Mesodermal cell (in vitro differentiated cells): Measurements from ENCODE around the gene AUH.

Experiments used
- H3K27ac ChIP-seq: 2 replicates; pipeline ENCODE4 v1.7.0; 2013; ENCODE audit warnings: mild to moderate bottlenecking, low read depth, low read length, moderate library complexity; ENCODE audit not compliant: severe bottlenecking
- H3K36me3 ChIP-seq: 2 replicates; pipeline ENCODE4 v1.7.1; 2013; ENCODE audit warnings: mild to moderate bottlenecking, low read length, moderate library complexity; ENCODE audit not compliant: control insufficient read depth, insufficient read depth
- H3K4me1 ChIP-seq: one replicate; pipeline ENCODE4 v1.7.1; 2013; ENCODE audit warnings: mild to moderate bottlenecking, low read length; ENCODE audit not compliant: insufficient read depth, control insufficient read depth, poor library complexity, severe bottlenecking
- H3K4me3 ChIP-seq: 2 replicates; pipeline ENCODE4 v1.7.0; 2013; ENCODE audit warnings: low read length, control low read depth, mild to moderate bottlenecking; ENCODE audit not compliant: insufficient read depth, poor library complexity, severe bottlenecking; ENCODE audit errors: extremely low read depth
- H3K9me3 ChIP-seq: 2 replicates; pipeline ENCODE4 v1.7.1; 2013; ENCODE audit warnings: mild to moderate bottlenecking, low read length, moderate library complexity; ENCODE audit not compliant: control insufficient read depth
- WGBS, 2 experiments: methylation state at CpG; one replicate each; pipeline ENCODE4 v1.1.5; 2013; ENCODE audit warnings: missing lambda C conversion rate in 2 of 2; ENCODE audit not compliant: insufficient coverage in 2 of 2; 5-methylcytosine and 5-hydroxymethylcytosine counted together

Gene AUH

DNA sequence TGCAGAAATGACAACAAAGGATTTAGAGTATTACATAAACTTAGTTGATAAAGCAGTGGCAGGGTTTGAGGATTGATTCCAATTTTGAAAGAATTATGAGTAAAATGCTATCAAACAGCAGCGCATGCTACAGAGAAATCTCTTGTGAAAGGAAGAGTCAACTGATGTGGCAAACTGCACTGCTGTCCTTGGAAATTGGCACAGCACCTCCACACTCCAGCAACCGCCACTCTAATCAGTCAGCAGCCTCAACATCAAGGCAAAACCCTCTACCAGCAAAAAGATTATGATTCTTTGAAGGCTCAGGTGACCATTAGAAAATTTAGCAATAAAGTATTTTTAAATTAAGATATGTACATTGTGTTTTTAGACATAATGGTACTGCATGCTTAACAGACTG is 66.4 kb downstream of the AUH start:
- no peak overlapping the region for H3K4me3 ChIP-seq
- H3K4me1 ChIP-seq, result no peaks in the 10 kb centered on the region
- peaks cover 39% of the 10 kb centered on the region for H3K36me3 ChIP-seq
- no peaks in the 10 kb centered on the region for H3K9me3 ChIP-seq
- WGBS, 2 experiments, result 100% methylated on average over 1 of the region's 2 CpGs; no CpG with 5 or more reads in 1 of the 2 experiments
- H3K27ac ChIP-seq, result no peak overlapping the region

GRCh38 chr9:91291866-91292265 is 69.9 kb downstream of the AUH start:
- H3K9me3 ChIP-seq, result no peaks in the 10 kb centered on the region
- peaks cover 39% of the 10 kb centered on the region for H3K36me3 ChIP-seq
- H3K4me3 ChIP-seq, result no peak overlapping the region
- H3K27ac ChIP-seq, result no peak overlapping the region
- H3K4me1 ChIP-seq, result no peaks in the 10 kb centered on the region
- WGBS, 2 experiments, result 100% methylated on average over 3 of the region's 4 CpGs; no CpG with 5 or more reads in 1 of the 2 experiments

GRCh38 chr9:91289244-91289643 is 72.5 kb downstream of the AUH start:
- Histone ChIP-seq H3K9me3 (no peaks in the 10 kb centered on the region), H3K27ac (no peak overlapping the region), H3K36me3 (peaks cover 18% of the 10 kb centered on the region), H3K4me1 (no peaks in the 10 kb centered on the region), H3K4me3 (no peak overlapping the region)
- no CpG with 5 or more reads among the region's 1 CpG for WGBS, 2 experiments

GRCh38 chr9:91285729-91286353 is 75.9 kb downstream of the AUH start:
- Histone ChIP-seq H3K36me3 (no peaks in the 10 kb centered on the region), H3K27ac (no peak overlapping the region), H3K4me3 (no peak overlapping the region), H3K9me3 (no peaks in the 10 kb centered on the region), H3K4me1 (no peaks in the 10 kb centered on the region)
- WGBS, 2 experiments, result no CpG with 5 or more reads among the region's 6 CpGs

GRCh38 chr9:91282292-91282691 is 79.4 kb downstream of the AUH start:
- no peaks in the 10 kb centered on the region for H3K36me3 ChIP-seq
- H3K27ac ChIP-seq, result no peak overlapping the region
- H3K9me3 ChIP-seq, result no peaks in the 10 kb centered on the region
- no peak overlapping the region for H3K4me3 ChIP-seq
- no peaks in the 10 kb centered on the region for H3K4me1 ChIP-seq
- 75% methylated on average over 1 of the region's 3 CpGs; no CpG with 5 or more reads in 1 of the 2 experiments for WGBS, 2 experiments

GRCh38 chr9:91279296-91280204 is 82.2 kb downstream of the AUH start:
- Histone ChIP-seq H3K9me3 (no peaks in the 10 kb centered on the region), H3K36me3 (no peaks in the 10 kb centered on the region), H3K4me3 (no peak overlapping the region), H3K27ac (no peak overlapping the region), H3K4me1 (no peaks in the 10 kb centered on the region)
- 83 to 85% methylated on average over 4 of the region's 8 CpGs for WGBS, 2 experiments

DNA sequence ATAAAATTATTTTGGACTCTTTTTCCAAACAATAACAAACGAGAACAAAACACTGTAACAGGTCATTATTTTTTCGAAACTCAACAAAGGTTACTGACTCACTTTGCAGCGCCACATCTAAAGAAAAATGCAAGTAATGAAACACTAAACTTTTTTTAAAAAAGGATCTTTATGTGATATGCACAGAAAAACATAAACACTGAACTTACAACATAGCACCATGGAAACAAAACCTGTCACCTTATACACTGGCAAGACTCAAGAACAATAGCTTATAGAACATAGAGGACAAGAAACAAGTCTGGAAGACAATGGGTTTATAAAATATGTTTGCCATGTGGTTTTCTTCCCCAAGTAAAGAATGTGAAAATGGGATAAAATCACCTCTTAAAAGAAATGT is 85.2 kb downstream of the AUH start:
- Histone ChIP-seq H3K4me3 (no peak overlapping the region), H3K4me1 (no peaks in the 10 kb centered on the region), H3K9me3 (no peaks in the 10 kb centered on the region), H3K36me3 (no peaks in the 10 kb centered on the region), H3K27ac (no peak overlapping the region)
- WGBS, 2 experiments, result no CpG with 5 or more reads among the region's 3 CpGs

DNA sequence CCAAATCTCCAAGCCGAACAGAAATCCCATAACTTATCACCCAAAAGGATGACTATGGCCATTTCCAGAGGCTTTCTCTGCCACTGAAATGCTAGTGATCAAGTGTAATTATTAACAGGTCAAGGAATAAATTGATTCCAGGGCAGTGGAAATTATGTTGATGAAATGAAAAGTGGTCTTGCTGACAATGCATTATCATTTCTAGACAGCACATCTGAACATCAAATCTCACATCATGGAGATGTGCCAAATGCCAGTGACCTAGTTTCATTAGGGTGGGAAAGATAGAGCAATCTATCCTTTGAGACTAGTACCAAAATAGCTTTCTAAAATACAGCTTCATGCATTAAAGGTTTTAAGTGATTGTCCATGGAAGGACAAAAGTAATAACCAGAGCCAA is 86.1 kb downstream of the AUH start:
- WGBS, 2 experiments, result 100% methylated on average over 1 of the region's 1 CpG; no CpG with 5 or more reads in 1 of the 2 experiments

DNA sequence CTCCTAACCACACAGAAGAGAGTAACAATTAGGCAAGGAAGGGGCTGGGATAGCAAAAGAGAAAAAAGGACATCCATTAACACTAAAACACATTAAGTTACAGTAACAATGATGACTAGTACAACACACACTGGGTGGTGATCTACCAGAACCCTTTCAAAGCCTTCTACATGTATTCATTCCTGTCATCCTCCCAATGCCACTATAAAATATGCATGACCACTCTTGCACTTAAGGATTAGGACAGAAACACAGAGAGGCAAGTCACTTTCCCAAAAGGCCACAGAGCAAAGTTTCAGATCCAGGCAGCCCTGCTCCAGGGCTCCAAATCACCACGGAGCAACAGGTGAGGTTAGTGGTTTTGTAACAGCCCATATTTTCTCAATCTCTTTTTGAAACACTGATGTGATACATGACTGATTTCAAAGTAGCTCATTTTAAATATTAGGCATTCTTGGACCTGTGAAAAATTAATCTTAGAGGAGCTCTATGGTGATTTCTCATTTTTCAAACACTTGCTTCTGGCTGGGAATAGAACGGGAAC is 86.7 kb downstream of the AUH start:
- no peaks in the 10 kb centered on the region for H3K9me3 ChIP-seq
- H3K4me1 ChIP-seq, result peaks cover 2% of the 10 kb centered on the region
- no peak overlapping the region for H3K27ac ChIP-seq
- no peak overlapping the region for H3K4me3 ChIP-seq
- WGBS, 2 experiments, result 90% methylated on average over 2 of the region's 2 CpGs; no CpG with 5 or more reads in 1 of the 2 experiments
- H3K36me3 ChIP-seq, result no peaks in the 10 kb centered on the region

More for the DNA sequence above, 86.1 kb downstream of the AUH start:
- no peaks in the 10 kb centered on the region for H3K36me3 ChIP-seq
- H3K4me3 ChIP-seq, result no peak overlapping the region
- H3K4me1 ChIP-seq, result no peaks in the 10 kb centered on the region
- H3K9me3 ChIP-seq, result no peaks in the 10 kb centered on the region
- H3K27ac ChIP-seq, result no peak overlapping the region

DNA sequence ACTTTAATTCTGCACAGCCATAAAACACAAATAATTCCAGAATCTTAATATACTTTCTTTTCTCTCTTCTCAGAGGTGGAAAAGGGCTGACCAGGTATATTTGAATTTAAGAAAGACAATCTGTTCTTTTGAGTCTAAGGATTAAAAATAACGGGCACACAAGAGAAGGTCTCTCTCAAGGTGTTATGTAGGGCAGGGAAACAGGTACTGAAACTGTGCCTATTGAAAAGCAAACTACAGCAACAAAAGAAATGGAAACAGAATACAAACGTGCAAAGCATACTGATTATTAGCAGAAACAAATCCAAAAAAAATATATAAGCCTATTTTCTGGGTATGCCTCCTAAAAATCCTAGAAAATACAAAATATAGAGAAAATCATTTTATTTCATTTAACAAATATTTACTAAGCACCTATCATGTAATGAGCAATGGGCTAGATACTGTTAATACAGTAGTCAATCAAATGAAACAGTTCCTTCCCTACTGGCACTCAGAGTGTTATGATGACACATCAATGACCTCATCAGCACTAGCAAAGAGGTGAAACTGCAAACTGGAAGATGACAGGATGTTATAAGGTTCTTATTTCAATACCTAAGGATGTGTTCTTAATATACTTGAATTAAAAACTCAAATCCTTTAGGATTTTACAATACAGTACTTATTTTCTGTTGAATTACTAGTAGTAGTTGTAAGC is 87.7 kb downstream of the AUH start:
- H3K36me3 ChIP-seq, result no peaks in the 10 kb centered on the region
- H3K27ac ChIP-seq, result no peak overlapping the region
- WGBS, 2 experiments, result 80% methylated on average over 1 of the region's 2 CpGs; no CpG with 5 or more reads in 1 of the 2 experiments

More for the DNA sequence above, 87.7 kb downstream of the AUH start:
- peaks cover 4% of the 10 kb centered on the region for H3K4me1 ChIP-seq
- H3K9me3 ChIP-seq, result no peaks in the 10 kb centered on the region
- no peak overlapping the region for H3K4me3 ChIP-seq
